ENCODE data around the gene LCE2D. TPM values are rescaled to one million over a fixed set of nuclear protein-coding genes. Genes with fewer than 3 reads are reported as not detected.

Gene LCE2D
- polyA plus RNA-seq, 1 experiment = not detected

- POLR2A ChIA-PET = no interaction called here
- CTCF ChIA-PET = interaction anchor here (1.1 kb wide), 1 partner anchor 47 kb away, joined by 3 read pairs; no protein-coding TSS in a partner anchor
- H3K27me3 ChIP-seq (ENCODE audit: control insufficient read depth, insufficient read depth, low read length) = no peaks in the 10 kb centered on the region
- no peak within 1 kb of the TSS for H3K4me3 ChIP-seq (ENCODE audit: low read depth, low read length)
- no peaks in the 10 kb centered on the region for H3K36me3 ChIP-seq (ENCODE audit: control insufficient read depth, insufficient read depth, low read length)
- TF ChIP-seq, protein P1, sequence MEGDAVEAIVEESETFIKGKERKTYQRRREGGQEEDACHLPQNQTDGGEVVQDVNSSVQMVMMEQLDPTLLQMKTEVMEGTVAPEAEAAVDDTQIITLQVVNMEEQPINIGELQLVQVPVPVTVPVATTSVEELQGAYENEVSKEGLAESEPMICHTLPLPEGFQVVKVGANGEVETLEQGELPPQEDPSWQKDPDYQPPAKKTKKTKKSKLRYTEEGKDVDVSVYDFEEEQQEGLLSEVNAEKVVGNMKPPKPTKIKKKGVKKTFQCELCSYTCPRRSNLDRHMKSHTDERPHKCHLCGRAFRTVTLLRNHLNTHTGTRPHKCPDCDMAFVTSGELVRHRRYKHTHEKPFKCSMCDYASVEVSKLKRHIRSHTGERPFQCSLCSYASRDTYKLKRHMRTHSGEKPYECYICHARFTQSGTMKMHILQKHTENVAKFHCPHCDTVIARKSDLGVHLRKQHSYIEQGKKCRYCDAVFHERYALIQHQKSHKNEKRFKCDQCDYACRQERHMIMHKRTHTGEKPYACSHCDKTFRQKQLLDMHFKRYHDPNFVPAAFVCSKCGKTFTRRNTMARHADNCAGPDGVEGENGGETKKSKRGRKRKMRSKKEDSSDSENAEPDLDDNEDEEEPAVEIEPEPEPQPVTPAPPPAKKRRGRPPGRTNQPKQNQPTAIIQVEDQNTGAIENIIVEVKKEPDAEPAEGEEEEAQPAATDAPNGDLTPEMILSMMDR (IDR thresholded peaks at IDR 0.05; ENCODE audit: insufficient read depth, low read depth, low read length) = no peak
- DNase-seq (ENCODE audit: low read depth) = no peak
Observed at GRCh38 chr1:152697701-152698600, 34.8 kb downstream of the LCE2D start, which contains the start of gene LCE2A. Gene LCE2A, plus strand, starts transcription at chr1:152698345. Its CDS starts 557 bp downstream, at chr1:152698902.

DNA sequence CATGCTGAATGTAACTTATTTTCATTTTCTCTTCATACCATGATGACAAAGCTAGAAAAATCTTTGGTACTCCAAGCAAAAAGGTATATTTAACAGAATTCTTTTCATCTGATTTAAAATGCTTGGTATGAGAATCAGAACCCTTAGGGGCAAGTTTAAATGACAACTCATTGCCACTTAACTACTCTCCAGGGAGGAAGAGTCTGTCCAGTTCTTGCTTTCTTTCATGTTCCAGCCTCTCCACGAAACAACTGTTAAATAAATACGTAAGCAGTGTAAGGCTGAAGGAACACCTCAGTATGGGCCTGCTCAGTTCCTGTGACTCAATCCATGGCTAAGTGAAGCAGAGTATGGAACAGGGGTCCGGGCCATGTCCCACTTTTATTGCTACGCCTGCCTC is 36.6 kb downstream of the LCE2D start:
- no peaks in the 10 kb centered on the region for H3K27me3 ChIP-seq (ENCODE audit: control insufficient read depth, insufficient read depth, low read length)
- CTCF ChIA-PET = no interaction called here
- TF ChIP-seq, protein P1 (IDR thresholded peaks at IDR 0.05; ENCODE audit: insufficient read depth, low read depth, low read length) = no peak
- no peak for DNase-seq (ENCODE audit: low read depth)
- H3K4me3 ChIP-seq (ENCODE audit: low read depth, low read length) = no peak overlapping the region
- POLR2A ChIA-PET = no interaction called here
- no peaks in the 10 kb centered on the region for H3K36me3 ChIP-seq (ENCODE audit: control insufficient read depth, insufficient read depth, low read length)

DNA sequence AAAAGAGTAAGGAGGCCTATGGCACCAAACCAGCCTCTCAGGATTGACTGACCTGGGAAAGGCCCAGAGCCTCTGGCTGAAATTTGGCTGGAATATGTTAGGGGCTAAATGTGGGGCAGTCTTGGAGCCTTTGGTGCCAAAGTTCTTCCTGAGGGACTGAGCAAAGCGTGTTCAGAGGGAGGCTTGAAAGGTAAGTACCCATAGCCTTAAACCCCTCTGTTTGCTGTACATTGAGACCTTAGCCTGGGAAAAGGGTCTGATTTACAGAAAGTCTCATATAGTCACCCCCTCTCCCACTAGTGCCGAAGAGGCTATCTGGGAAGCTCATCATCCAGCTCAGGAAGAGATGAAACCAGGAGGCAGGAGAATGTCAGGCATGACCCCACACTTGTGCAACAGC is 44.7 kb downstream of the LCE2D start, which contains the start of gene LCE4A:
LCE4A (plus strand) TSS at position 301 of the 400 bp plus-strand sequence. CDS start 916 bp downstream, outside the sequence.
- Histone ChIP-seq H3K27me3 (ENCODE audit: control insufficient read depth, insufficient read depth, low read length) (no peaks in the 10 kb centered on the region), H3K4me3 (ENCODE audit: low read depth, low read length) (no peak within 1 kb of the TSS), H3K36me3 (ENCODE audit: control insufficient read depth, insufficient read depth, low read length) (no peaks in the 10 kb centered on the region)
- ChIA-PET CTCF (no interaction called here), POLR2A (no interaction called here)
- DNase-seq (ENCODE audit: low read depth) = no peak
- TF ChIP-seq, protein P1 (IDR thresholded peaks at IDR 0.05; ENCODE audit: insufficient read depth, low read depth, low read length) = no peak

Small RNAs within 50 kb of the gene (small RNA-seq; reads per million reads assigned to genes)
- gene LCE3A (ENCODE audit: insufficient read length, low read depth, low replicate concordance) (not detected), gene LCE3B (ENCODE audit: insufficient read length, low read depth, low replicate concordance) (not detected)

Other genes starting within 250 kb of the LCE2D start
- not detected in 2 replicates for gene CRNN, start 249.1 kb upstream of the LCE2D start, polyA plus RNA-seq (2011; rRNA removed)
- not detected in 2 replicates for gene LCE5A, start 152.6 kb upstream of the LCE2D start, polyA plus RNA-seq (2011; rRNA removed)
- not detected in 2 replicates for gene CRCT1, start 148.9 kb upstream of the LCE2D start, polyA plus RNA-seq (2011; rRNA removed)
- gene LCE3E, start 96.6 kb upstream of the LCE2D start, polyA plus RNA-seq (2011; rRNA removed) = not detected in 2 replicates
- gene LCE3D, start 82.9 kb upstream of the LCE2D start, polyA plus RNA-seq (2011; rRNA removed) = not detected in 2 replicates
- not detected in 2 replicates for gene LCE3C, start 63.1 kb upstream of the LCE2D start, polyA plus RNA-seq (2011; rRNA removed)
- gene LCE3B, start 49.6 kb upstream of the LCE2D start, polyA plus RNA-seq (2011; rRNA removed) = not detected in 2 replicates
- gene LCE3A, start 40.3 kb upstream of the LCE2D start, polyA plus RNA-seq (2011; rRNA removed) = not detected in 2 replicates
- gene LCE2C, start 11.9 kb downstream of the LCE2D start, polyA plus RNA-seq (2011; rRNA removed) = not detected in 2 replicates
- not detected in 2 replicates for gene LCE2B, start 22.7 kb downstream of the LCE2D start, polyA plus RNA-seq (2011; rRNA removed)
- not detected in 2 replicates for gene LCE2A, start 35.0 kb downstream of the LCE2D start, polyA plus RNA-seq (2011; rRNA removed)
- not detected in 2 replicates for gene LCE4A, start 44.8 kb downstream of the LCE2D start, polyA plus RNA-seq (2011; rRNA removed)
- gene KPRP, start 94.6 kb downstream of the LCE2D start, polyA plus RNA-seq (2011; rRNA removed) = not detected in 2 replicates
- not detected in 2 replicates for gene LCE1F, start 111.8 kb downstream of the LCE2D start, polyA plus RNA-seq (2011; rRNA removed)
- gene LCE1E, start 122.9 kb downstream of the LCE2D start, polyA plus RNA-seq (2011; rRNA removed) = not detected in 2 replicates
- gene LCE1D, start 133.3 kb downstream of the LCE2D start, polyA plus RNA-seq (2011; rRNA removed) = not detected in 2 replicates
- gene LCE1C, start 143.3 kb downstream of the LCE2D start, polyA plus RNA-seq (2011; rRNA removed) = not detected in 2 replicates
- gene LCE1B, start 148.6 kb downstream of the LCE2D start, polyA plus RNA-seq (2011; rRNA removed) = not detected in 2 replicates
- not detected in 2 replicates for gene LCE1A, start 164.1 kb downstream of the LCE2D start, polyA plus RNA-seq (2011; rRNA removed)
- not detected in 2 replicates for gene LCE6A, start 179.5 kb downstream of the LCE2D start, polyA plus RNA-seq (2011; rRNA removed)
- not detected in 2 replicates for gene LCE7A, start 196.6 kb downstream of the LCE2D start, polyA plus RNA-seq (2011; rRNA removed)
- gene SMCP, start 214.9 kb downstream of the LCE2D start, polyA plus RNA-seq (2011; rRNA removed) = not detected in 2 replicates
- 0.05 TPM in 1 of 2 replicates, not detected in the other for gene IVL, start 245.2 kb downstream of the LCE2D start, polyA plus RNA-seq (2011; rRNA removed)